GM23338 (cell line): Measurements from ENCODE around the gene HCN2. TPM values are rescaled to one million over a fixed set of nuclear protein-coding genes. Genes with fewer than 3 reads are reported as not detected.

ENCODE experiments used
- ATAC-seq: fragments of 200-7000 bp; cut with Tn5 transposase; 3 replicates; pipeline ENCODE4 v1.9.1; 2020
- DNase-seq: peaks from one replicate; pipeline ENCODE4 v3.0.0-alpha.2; 2015; ENCODE audit warnings: low spot score
- H2AFZ ChIP-seq: fragments of 200-600 bp; sonication (generic); 2 replicates; pipeline ENCODE4 v1.8.0; 2016; ENCODE audit warnings: antibody characterized with exemption, mild to moderate bottlenecking, moderate library complexity
- H3F3A ChIP-seq: fragments of 200-600 bp; sonication (generic); replicated peaks from 2 replicates; pipeline ENCODE4 v1.8.0; 2017; ENCODE audit warnings: antibody characterized with exemption, mixed run types, low read depth
- H3K27ac ChIP-seq: fragments of 200-600 bp; sonication (generic); 2 replicates; pipeline ENCODE4 v1.6.1; 2016; ENCODE audit warnings: low read depth
- H3K27me3 ChIP-seq: fragments of 200-600 bp; sonication (generic); 2 replicates; pipeline ENCODE4 v1.8.0; 2016; ENCODE audit warnings: mild to moderate bottlenecking, mixed run types, moderate library complexity; ENCODE audit not compliant: insufficient read depth
- H3K36me3 ChIP-seq: fragments of 200-600 bp; sonication (generic); 2 replicates; pipeline ENCODE4 v1.8.0; 2016; ENCODE audit warnings: mild to moderate bottlenecking; ENCODE audit not compliant: insufficient read depth
- H3K4me1 ChIP-seq: fragments of 200-600 bp; sonication (generic); 2 replicates; pipeline ENCODE4 v1.8.0; 2016; ENCODE audit warnings: mild to moderate bottlenecking, moderate library complexity; ENCODE audit not compliant: insufficient read depth
- H3K4me2 ChIP-seq: fragments of 200-600 bp; sonication (generic); 2 replicates; pipeline ENCODE4 v1.7.1; 2017; ENCODE audit warnings: mixed run types
- H3K4me3 ChIP-seq: fragments of 200-600 bp; sonication (generic); 2 replicates; pipeline ENCODE4 v1.6.1; 2016; ENCODE audit warnings: mixed run types
- H3K79me2 ChIP-seq: fragments of 200-600 bp; sonication (generic); replicated peaks from 2 replicates; pipeline ENCODE4 v1.8.0; 2017; ENCODE audit warnings: mild to moderate bottlenecking; ENCODE audit not compliant: insufficient read depth
- H3K9me2 ChIP-seq: fragments of 200-600 bp; sonication (generic); 2 replicates; pipeline ENCODE4 v1.8.0; 2017; ENCODE audit not compliant: insufficient read depth
- H4K20me1 ChIP-seq: fragments of 200-600 bp; sonication (generic); replicated peaks from 2 replicates; pipeline ENCODE4 v1.8.0; 2017; ENCODE audit warnings: mild to moderate bottlenecking; ENCODE audit not compliant: insufficient read depth
- H3K27ac Mint-ChIP-seq: 2 replicates; pipeline ENCODE4 v1.8.0; 2020; ENCODE audit warnings: inconsistent platforms, mild to moderate bottlenecking, moderate library complexity, mixed read lengths
- H3K27me3 Mint-ChIP-seq: 3 replicates; pipeline ENCODE4 v1.8.0; 2022; ENCODE audit warnings: low read depth, mild to moderate bottlenecking, moderate library complexity, mixed read lengths, inconsistent platforms; ENCODE audit not compliant: insufficient read depth, poor library complexity
- H3K36me3 Mint-ChIP-seq: 3 replicates; pipeline ENCODE4 v1.8.0; 2021; ENCODE audit warnings: low read depth, mild to moderate bottlenecking, inconsistent platforms, moderate library complexity, mixed read lengths
- H3K4me1 Mint-ChIP-seq: 3 replicates; pipeline ENCODE4 v1.8.0; 2020; ENCODE audit warnings: mild to moderate bottlenecking, inconsistent platforms, mixed read lengths
- H3K4me3 Mint-ChIP-seq: 3 replicates; pipeline ENCODE4 v1.8.0; 2021; ENCODE audit warnings: moderate library complexity, mild to moderate bottlenecking, inconsistent platforms, mixed read lengths
- H3K9me3 Mint-ChIP-seq: 3 replicates; pipeline ENCODE4 v1.8.0; 2020; ENCODE audit warnings: moderate library complexity, mild to moderate bottlenecking, inconsistent platforms, mixed read lengths
- CREB1 ChIP-seq: fragments of 250-450 bp; sonication (Bioruptor Pico); IDR thresholded peaks from 2 replicates; pipeline ENCODE4 v1.5.0; 2020; ENCODE audit warnings: low read depth, mild to moderate bottlenecking, moderate library complexity
- EZH2 ChIP-seq: fragments of 200-600 bp; sonication (generic); IDR thresholded peaks from one replicate; pipeline ENCODE4 v1.8.0; 2017; ENCODE audit warnings: antibody characterized with exemption, mild to moderate bottlenecking, low read depth; ENCODE audit not compliant: unreplicated experiment
- EZH2phosphoT487 ChIP-seq: fragments of 200-600 bp; sonication (generic); IDR thresholded peaks from one replicate; pipeline ENCODE4 v1.8.1; 2018; ENCODE audit warnings: antibody characterized with exemption; ENCODE audit not compliant: unreplicated experiment
- NANOG ChIP-seq: IDR thresholded peaks from 2 replicates; pipeline ENCODE4 v1.6.1; 2016; ENCODE audit warnings: antibody characterized with exemption, borderline replicate concordance
- POLR2AphosphoS5 ChIP-seq: IDR thresholded peaks from 2 replicates; pipeline ENCODE4 v1.6.1; 2016; ENCODE audit warnings: antibody characterized with exemption, low read depth
- STAT1 ChIP-seq: IDR thresholded peaks from one replicate; pipeline ENCODE4 v1.6.1; 2016; ENCODE audit warnings: antibody characterized with exemption; ENCODE audit not compliant: unreplicated experiment
- ZNF114 ChIP-seq: fragments of 250-450 bp; sonication (Bioruptor Pico); IDR thresholded peaks from 2 replicates; pipeline ENCODE4 v1.5.0; 2020; ENCODE audit warnings: mild to moderate bottlenecking, moderate library complexity
- ZNF331 ChIP-seq: fragments of 250-450 bp; sonication (Bioruptor Pico); IDR thresholded peaks from 2 replicates; pipeline ENCODE4 v1.5.0; 2020; ENCODE audit warnings: low read depth, mild to moderate bottlenecking, moderate library complexity
- ZNF462 ChIP-seq: fragments of 250-450 bp; sonication (Bioruptor Pico); IDR thresholded peaks from 2 replicates; pipeline ENCODE4 v1.5.0; 2020; ENCODE audit warnings: mild to moderate bottlenecking, moderate library complexity
- polyA plus RNA-seq: library from polyadenylated mRNA; unstranded; fragments of >200 nt; fragmentation: Nextera tagmentation; extraction: Ambion mirVana; gene quantifications from 2 replicates; pipeline ENCODE4 v1.2.1, GENCODE V29; 2016
- total RNA-seq: library from RNA; depleted of rRNA; stranded (reverse); fragments of >200 nt; shearing (Covaris generic); gene quantifications from 2 replicates; pipeline ENCODE4 v1.2.3, GENCODE V29; 2014

HCN2 gene
- total and polyA plus RNA-seq, 2 experiments from 2014 or later, result 0.06 to 2.9 TPM

GRCh38 chr19:662207-662961, 72.7 kb downstream of the HCN2 start (continued):
- TF ChIP-seq ZNF462 (CRISPR knock-in tag), result no peak
- TF ChIP-seq NANOG, result no peak
- TF ChIP-seq STAT1, result no peak
- TF ChIP-seq ZNF331 (CRISPR knock-in tag), result no peak
- no peak for TF ChIP-seq CREB1 (CRISPR knock-in tag)
- TF ChIP-seq POLR2AphosphoS5, result no peak

DNA sequence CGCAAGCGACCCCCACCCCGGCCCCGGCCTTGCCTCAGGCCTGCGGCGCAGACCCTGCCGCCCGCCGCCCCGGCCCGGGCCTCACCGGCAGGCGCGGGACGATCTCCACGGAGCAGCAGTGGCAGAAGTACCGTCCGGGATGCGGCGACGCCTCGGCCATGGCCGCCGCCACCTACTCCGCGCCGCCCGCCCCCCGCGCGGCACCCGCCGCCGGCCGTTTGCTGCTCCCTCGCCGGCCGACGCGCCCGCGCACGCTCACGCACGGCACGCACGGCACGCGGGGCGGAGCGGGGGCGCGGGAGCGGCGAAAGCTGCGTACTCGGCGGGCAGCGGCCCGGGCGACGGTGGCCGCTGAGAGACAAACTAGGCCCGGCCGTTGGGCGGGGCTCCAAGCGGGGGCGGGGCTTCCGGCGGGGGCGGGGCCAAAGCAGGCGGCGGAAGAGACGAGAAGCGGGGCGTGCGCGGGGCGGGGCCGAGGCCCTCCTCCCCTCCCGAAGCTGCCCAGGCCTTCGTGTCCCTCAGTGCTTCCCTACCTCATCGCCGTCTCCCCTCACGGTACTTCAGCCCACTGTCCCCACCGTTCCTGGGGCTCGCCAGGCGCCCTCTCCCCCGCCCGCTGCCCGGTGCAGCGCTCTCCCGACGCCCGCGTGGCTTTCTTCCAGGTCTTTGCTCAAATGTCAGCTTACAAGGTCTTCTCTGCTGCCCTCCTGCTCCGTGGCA, 73.4 kb downstream of the HCN2 start, which contains the start of gene RNF126:
Gene RNF126, minus strand, starts transcription at position 253 of the 720 bp plus-strand sequence. Its CDS starts 93 bp downstream, at position 160.
- DNase-seq (peak; percentile 84), ATAC-seq (peak; percentile 56)
- Histone ChIP-seq H3K27ac (no peak within 1 kb of the TSS), H2AFZ (peak within 1 kb of the TSS; percentile 94; the same call in 1 of the 2 replicates), H3K79me2 (peaks cover 48% of the 10 kb centered on the region), H3K4me1 (peaks cover 6% of the 10 kb centered on the region), H3K4me3 (peak within 1 kb of the TSS; percentile 82), H3F3A (peaks cover 8% of the 10 kb centered on the region; the same call in 1 of the 2 replicates), H3K36me3 (no peaks in the 10 kb centered on the region), H4K20me1 (peaks cover 28% of the 10 kb centered on the region), H3K4me2 (peak within 1 kb of the TSS; percentile 90), H3K27me3 (no peaks in the 10 kb centered on the region), H3K9me2 (no peaks in the 10 kb centered on the region)
- no peaks in the 10 kb centered on the region; the same call in 1 of the 3 replicates for H3K36me3 Mint-ChIP-seq
- H3K9me3 Mint-ChIP-seq, result peaks cover 14% of the 10 kb centered on the region
- peaks cover 13% of the 10 kb centered on the region for H3K4me1 Mint-ChIP-seq
- H3K4me3 Mint-ChIP-seq, result peak within 1 kb of the TSS; percentile 82
- no peak within 1 kb of the TSS for H3K27ac Mint-ChIP-seq
- peaks cover 16% of the 10 kb centered on the region for H3K27me3 Mint-ChIP-seq
- TF ChIP-seq EZH2, result no peak
- TF ChIP-seq STAT1, result no peak
- TF ChIP-seq EZH2phosphoT487, result no peak
- TF ChIP-seq POLR2AphosphoS5, result peak; percentile 53
- TF ChIP-seq ZNF114 (CRISPR knock-in tag), result no peak
